BLaER1 (cell line): ENCODE measurements around the gene SLC16A4.
"Not testable (repeated sequence)": the region's sequence is repeated elsewhere in the genome, so short reads cannot be mapped to it uniquely, and the experiment has no call there.

Source experiments
- H3K27ac ChIP-seq: shearing (Covaris generic); formaldehyde crosslinking; 2 replicates; pipeline ENCODE4 v1.8.1; 2022
- H3K27me3 ChIP-seq: shearing (Covaris generic); formaldehyde crosslinking; 2 replicates; pipeline ENCODE4 v1.8.1; 2022
- H3K36me3 ChIP-seq: shearing (Covaris generic); formaldehyde crosslinking; 2 replicates; pipeline ENCODE4 v1.8.1; 2022
- H3K4me1 ChIP-seq: shearing (Covaris generic); formaldehyde crosslinking; 2 replicates; pipeline ENCODE4 v1.8.1; 2022
- H3K4me2 ChIP-seq: shearing (Covaris generic); formaldehyde crosslinking; 2 replicates; pipeline ENCODE4 v1.8.1; 2022
- H3K4me3 ChIP-seq: shearing (Covaris generic); formaldehyde crosslinking; 2 replicates; pipeline ENCODE4 v1.8.1; 2022
- H3K9ac ChIP-seq: shearing (Covaris generic); formaldehyde crosslinking; 2 replicates; pipeline ENCODE4 v1.8.1; 2022
- H3K9me3 ChIP-seq: shearing (Covaris generic); formaldehyde crosslinking; 2 replicates; pipeline ENCODE4 v1.8.1; 2022
- H4K20me1 ChIP-seq: shearing (Covaris generic); formaldehyde crosslinking; 2 replicates; pipeline ENCODE4 v1.8.1; 2022
- Cebpa-rat ChIP-seq: shearing (Covaris generic); IDR thresholded peaks from 2 replicates; pipeline ENCODE4 v1.8.1; 2022

SLC16A4 gene

DNA sequence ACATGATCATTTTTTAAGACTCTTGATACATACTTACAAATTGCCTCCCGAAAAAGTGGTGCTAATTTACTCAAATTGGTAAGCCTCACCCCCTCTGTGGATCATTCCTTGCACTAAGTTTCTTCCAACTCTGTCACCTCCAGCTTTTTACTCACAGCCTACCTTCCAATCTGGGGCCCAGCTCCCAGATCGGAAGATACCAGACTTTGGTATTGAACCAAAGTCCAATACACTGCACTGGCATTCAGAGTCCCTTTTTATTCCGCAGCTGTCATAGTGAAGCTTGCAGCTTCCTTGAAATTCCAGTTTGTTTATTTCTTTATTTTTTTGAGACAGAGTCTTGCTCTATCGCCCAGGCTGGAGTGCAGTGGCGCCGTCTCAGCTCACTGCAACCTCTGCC, 18.5 kb upstream of the SLC16A4 start:
- Histone ChIP-seq H3K4me2 (no peak overlapping the region), H3K9ac (no peak overlapping the region), H3K4me1 (peaks cover 21% of the 10 kb centered on the region)

DNA sequence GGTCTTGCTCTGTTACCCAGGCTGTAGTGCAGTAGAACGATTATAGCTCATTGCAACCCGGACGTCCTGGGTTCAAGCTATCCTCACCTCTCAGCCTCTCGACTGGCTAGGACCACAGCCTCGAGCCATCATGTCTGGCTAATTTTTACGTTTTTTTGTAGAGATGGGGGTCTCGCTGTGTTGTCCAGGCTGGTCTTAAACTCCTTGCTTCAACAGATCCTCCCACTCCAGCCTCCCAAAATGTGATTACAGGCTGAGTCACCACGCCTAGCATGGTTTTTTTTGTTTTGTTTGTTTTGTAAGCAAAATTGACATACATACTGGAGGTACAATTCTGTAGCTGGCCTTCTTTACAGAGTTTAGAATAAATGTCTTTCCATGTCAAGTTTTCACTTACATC, 17.7 kb upstream of the SLC16A4 start:
- no peak for TF ChIP-seq Cebpa-rat
- peak overlapping the region; percentile 93; the same call in 1 of the 2 replicates for H3K9ac ChIP-seq

More for the DNA sequence above, 18.5 kb upstream of the SLC16A4 start:
- Histone ChIP-seq H3K9me3 (no peaks in the 10 kb centered on the region), H3K4me3 (no peak overlapping the region), H3K27me3 (no peaks in the 10 kb centered on the region), H4K20me1 (no peaks in the 10 kb centered on the region), H3K27ac (no peak overlapping the region), H3K36me3 (peaks cover 19% of the 10 kb centered on the region)
- TF ChIP-seq Cebpa-rat = no peak

DNA sequence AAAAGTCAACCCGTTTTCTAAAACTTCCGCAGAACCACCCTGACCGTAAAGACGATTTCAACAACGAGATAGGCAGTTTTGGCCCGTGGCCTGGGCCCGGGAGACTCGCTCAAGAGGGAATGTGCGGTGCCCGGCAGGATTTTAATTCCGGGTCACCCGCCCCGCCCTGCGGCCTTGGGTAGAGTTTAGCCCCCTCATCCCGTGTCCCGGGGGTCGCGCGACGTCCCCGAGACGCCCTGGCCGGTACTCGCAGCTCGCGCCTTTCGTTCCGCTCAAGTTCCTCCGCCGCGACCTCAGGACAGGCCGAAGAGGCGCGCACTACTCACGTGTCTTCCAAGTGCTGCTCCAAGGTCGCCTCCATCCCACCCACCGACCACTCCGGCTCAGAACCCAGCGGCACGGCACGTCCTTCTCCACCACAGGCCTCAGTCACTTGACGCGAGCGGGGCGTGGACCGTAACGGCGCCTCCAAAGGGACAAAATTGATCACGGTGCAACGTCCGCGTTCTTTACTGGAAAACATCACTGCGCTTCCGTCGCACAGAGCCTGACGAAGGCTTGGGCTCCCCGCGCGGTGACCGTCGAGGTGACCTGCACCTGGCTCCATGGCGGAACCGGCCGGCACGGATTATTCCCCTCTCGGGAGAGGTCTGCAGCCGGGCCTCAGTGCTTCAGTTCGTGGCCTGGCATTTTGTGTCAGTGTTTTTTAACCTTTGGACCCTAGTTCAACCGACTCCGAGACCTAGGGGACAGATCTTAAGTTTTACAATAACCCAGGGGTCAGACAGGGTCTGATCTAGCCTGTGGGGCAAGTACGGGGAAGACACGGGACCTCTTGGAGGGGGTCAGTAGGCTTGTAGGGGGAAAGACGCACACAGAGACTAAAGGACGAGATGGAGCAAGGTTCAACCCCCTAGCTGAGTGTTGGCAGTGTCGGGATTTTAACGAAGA, 16.7 kb upstream of the SLC16A4 start, which contains the start of gene LAMTOR5:
TSS of gene LAMTOR5 (minus strand) at position 435 of the 951 bp plus-strand sequence. CDS start at position 361, 74 bp downstream.
- Histone ChIP-seq H3K9me3 (no peaks in the 10 kb centered on the region), H3K4me2 (peak within 1 kb of the TSS; percentile 91), H4K20me1 (no peaks in the 10 kb centered on the region), H3K27ac (peak within 1 kb of the TSS; percentile 84), H3K36me3 (peaks cover 37% of the 10 kb centered on the region), H3K4me1 (peaks cover 21% of the 10 kb centered on the region), H3K4me3 (peak within 1 kb of the TSS; percentile 86), H3K27me3 (no peaks in the 10 kb centered on the region), H3K9ac (peak within 1 kb of the TSS; percentile 93)
- TF ChIP-seq Cebpa-rat = no peak

More for the DNA sequence above, 17.7 kb upstream of the SLC16A4 start:
- Histone ChIP-seq H3K9me3 (no peaks in the 10 kb centered on the region), H3K27me3 (no peaks in the 10 kb centered on the region), H3K4me3 (peak overlapping the region; percentile 86), H3K4me2 (peak overlapping the region; percentile 91), H4K20me1 (no peaks in the 10 kb centered on the region), H3K36me3 (peaks cover 27% of the 10 kb centered on the region), H3K27ac (no peak overlapping the region), H3K4me1 (peaks cover 21% of the 10 kb centered on the region)

DNA sequence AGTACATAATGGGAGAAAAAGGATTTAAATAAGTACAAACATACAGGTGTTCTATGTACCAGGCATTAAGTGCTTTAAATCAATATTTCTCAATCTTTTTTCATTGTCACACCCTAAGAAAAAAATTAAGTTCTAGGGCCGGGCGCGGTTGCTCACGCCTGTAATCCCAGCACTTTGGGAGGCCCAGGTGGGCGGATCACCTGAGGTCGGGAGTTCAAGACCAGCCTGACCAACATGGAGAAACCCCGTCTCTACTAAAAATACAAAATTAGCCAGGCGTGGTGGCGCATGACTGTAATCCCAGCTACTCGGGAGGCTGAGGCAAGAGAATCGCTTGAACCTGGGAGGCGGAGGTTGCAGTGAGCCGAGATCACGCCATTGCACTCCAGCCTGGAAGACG, 15.6 kb upstream of the SLC16A4 start:
- not testable (repeated sequence) for H3K9me3 ChIP-seq, H4K20me1 ChIP-seq, H3K27me3 ChIP-seq
- Histone ChIP-seq H3K4me3 (peak overlapping the region; percentile 86), H3K9ac (peak overlapping the region; percentile 93), H3K27ac (0 out of 2 replicates have a peak overlapping the region, but pooled peaks have one; percentile 84), H3K36me3 (peaks cover 48% of the 10 kb centered on the region), H3K4me1 (peaks cover 21% of the 10 kb centered on the region), H3K4me2 (peak overlapping the region; percentile 71)

DNA sequence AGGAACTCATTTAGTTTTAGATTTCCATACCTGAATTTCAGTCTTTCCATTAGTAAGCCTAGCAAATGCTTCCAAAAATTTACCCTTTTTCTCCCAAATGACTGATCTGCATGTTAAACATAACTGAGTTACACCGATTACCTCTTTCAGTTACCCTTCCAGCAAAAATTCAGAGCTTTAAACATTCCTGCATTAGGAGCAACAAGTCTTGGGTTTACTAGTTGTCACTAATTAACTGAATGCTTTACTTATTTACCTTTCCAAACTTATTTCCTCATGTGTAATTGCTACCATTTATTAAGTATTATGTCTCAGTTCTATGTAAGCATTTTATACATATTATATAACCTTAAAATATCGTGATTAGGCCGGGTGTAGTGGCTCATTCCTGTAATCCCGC, 13.6 kb upstream of the SLC16A4 start:
- H3K27me3 ChIP-seq = no peaks in the 10 kb centered on the region
- H3K4me3 ChIP-seq = no peak overlapping the region
- H3K4me2 ChIP-seq = no peak overlapping the region
- H3K9ac ChIP-seq = no peak overlapping the region
- H3K27ac ChIP-seq = no peak overlapping the region
- H3K9me3 ChIP-seq = no peaks in the 10 kb centered on the region
- H3K36me3 ChIP-seq = peaks cover 68% of the 10 kb centered on the region
- no peak for TF ChIP-seq Cebpa-rat
- H4K20me1 ChIP-seq = no peaks in the 10 kb centered on the region
- peaks cover 21% of the 10 kb centered on the region for H3K4me1 ChIP-seq

DNA sequence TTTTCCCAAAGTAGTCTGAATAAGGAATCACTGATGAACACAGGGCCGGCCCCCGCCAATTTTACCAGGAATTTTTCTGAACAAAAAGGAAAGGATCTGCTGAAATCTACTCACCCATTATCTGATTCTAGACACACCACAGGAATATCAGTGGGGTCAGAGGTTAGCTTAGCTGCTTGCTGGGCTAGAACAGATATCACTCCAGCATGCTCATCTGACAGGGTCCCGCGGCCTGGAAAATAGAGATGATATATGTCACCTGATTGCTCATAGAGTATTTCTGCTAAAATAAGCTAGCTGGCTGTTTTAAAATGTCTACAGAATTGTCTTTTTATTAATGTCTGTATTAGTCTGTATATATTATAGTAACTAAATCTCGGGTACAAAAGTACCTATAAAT, 13.0 kb upstream of the SLC16A4 start:
- TF ChIP-seq Cebpa-rat = no peak
- Histone ChIP-seq H3K27me3 (no peaks in the 10 kb centered on the region), H3K4me2 (no peak overlapping the region), H3K4me3 (no peak overlapping the region), H3K9ac (no peak overlapping the region), H3K4me1 (peaks cover 19% of the 10 kb centered on the region), H3K9me3 (no peaks in the 10 kb centered on the region), H3K27ac (no peak overlapping the region), H3K36me3 (peaks cover 74% of the 10 kb centered on the region), H4K20me1 (no peaks in the 10 kb centered on the region)

DNA sequence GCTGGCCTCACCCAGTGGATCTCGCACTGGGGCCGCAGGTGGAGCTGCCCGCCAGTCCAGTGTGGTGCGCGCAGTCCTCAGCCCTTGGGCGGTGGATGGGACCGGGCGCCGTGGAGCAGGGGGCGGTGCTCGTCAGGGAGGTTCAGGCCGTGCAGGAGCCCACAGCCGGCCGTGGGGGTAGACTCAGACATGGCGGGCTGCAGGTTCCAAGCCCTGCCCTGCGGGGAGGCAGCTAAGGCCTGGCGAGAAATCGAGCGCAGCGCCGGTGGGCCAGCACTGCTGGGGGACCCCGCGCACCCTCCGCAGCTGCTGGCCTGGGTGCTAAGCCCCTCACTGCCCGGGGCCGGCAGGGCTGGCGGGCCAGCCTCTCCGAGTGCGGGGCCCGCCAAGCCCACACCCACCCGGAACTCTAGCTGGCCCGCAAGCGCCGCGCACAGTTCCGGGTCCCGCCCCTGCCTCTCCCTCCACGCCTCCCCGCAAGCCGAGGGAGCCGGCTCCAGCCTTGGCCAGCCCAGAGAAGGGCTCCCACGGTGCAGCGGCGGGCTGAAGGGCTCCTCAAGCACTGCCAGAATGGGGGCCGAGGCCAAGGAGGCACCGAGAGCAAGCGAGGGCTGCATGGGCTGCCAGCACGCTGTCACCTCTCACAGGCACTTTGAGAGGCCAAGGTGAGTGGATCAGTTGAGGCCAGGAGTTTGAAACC, 5.6 kb upstream of the SLC16A4 start:
- H3K4me1 ChIP-seq, H3K27ac ChIP-seq, H3K9ac ChIP-seq, H3K27me3 ChIP-seq, H3K4me2 ChIP-seq, H3K4me3 ChIP-seq, H4K20me1 ChIP-seq: not testable (repeated sequence)
- Histone ChIP-seq H3K9me3 (peaks cover 16% of the 10 kb centered on the region), H3K36me3 (peaks cover 80% of the 10 kb centered on the region)

DNA sequence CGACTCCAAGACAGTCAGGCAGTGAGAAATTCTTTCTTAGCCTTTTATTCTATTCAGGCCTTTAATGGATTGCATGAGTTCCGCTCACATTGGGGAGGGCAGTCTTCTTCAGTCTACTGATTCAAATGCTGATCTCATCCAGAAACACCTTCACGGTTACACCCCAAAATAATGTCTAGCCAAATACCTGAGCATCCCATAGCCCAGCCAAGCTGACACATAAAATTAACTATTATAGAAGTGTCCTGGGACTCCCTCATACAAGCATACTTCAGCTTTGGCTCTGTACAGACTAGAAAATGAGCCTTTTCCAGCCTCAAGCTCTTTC, 3.6 kb upstream of the SLC16A4 start:
- no peaks in the 10 kb centered on the region for H3K27me3 ChIP-seq
- H4K20me1 ChIP-seq = no peaks in the 10 kb centered on the region
- no peak overlapping the region for H3K27ac ChIP-seq
- H3K4me1 ChIP-seq = 0 out of 2 replicates have a peak, but pooled peaks cover 5% of the 10 kb centered on the region
- peaks cover 60% of the 10 kb centered on the region for H3K36me3 ChIP-seq
- H3K4me2 ChIP-seq = no peak overlapping the region
- no peak for TF ChIP-seq Cebpa-rat
- H3K9ac ChIP-seq = no peak overlapping the region
- peaks cover 16% of the 10 kb centered on the region for H3K9me3 ChIP-seq
- H3K4me3 ChIP-seq = no peak overlapping the region

DNA sequence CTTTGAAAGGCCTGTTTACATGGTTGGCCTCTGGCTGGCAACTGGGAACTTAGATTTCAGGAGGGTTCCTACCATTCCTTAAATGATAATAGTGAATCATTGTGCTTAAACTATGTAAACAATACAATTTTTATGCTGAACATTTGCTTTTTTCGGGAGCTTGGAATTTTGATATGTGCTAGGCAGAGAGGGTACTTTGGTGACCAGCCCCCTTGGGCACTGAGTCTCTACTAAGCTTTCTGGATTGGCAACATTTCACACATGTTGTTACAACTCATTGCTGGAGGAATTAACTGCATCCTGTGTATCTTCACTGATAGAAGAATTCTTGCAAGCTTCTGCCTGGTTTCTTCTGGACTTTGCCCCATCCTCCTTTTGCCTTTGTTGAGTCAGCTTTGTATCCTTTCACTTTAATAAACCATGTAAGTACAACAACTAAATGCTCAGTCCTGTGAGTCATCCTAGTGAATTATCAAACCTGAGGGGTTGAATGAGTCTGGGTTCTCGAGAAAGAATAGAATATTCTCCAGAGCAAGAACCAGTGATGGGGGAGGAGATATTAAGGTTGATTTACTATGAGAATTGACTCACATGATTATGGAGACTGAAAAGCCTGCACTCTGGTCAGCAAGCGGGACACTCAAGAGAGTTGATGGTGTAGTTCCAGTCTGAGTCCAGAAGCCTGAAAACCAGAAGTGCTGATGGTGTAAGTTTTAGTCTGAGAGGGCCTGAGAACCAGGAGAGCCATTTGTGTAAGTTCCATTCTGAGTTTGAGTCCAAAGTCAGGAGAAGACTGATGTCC, 3.1 kb upstream of the SLC16A4 start:
- no peaks in the 10 kb centered on the region for H4K20me1 ChIP-seq
- no peak overlapping the region for H3K4me3 ChIP-seq
- H3K36me3 ChIP-seq = peaks cover 55% of the 10 kb centered on the region
- H3K4me2 ChIP-seq = no peak overlapping the region
- H3K27ac ChIP-seq = no peak overlapping the region
- no peak overlapping the region for H3K9ac ChIP-seq
- H3K9me3 ChIP-seq = peaks cover 16% of the 10 kb centered on the region
- TF ChIP-seq Cebpa-rat = no peak
- H3K27me3 ChIP-seq = no peaks in the 10 kb centered on the region
- H3K4me1 ChIP-seq = 0 out of 2 replicates have a peak, but pooled peaks cover 5% of the 10 kb centered on the region
